Measurements from ENCODE around the gene FBXL5. TPM values are rescaled to one million over a fixed set of nuclear protein-coding genes. Genes with fewer than 3 reads are reported as not detected.

FBXL5 gene
- total and polyA plus RNA-seq, 5 donors from 2014 or later = 53.3 to 137 (median 124) TPM

GRCh38 chr4:15575966-15576365, 79.2 kb downstream of the FBXL5 start:
- no peaks in the 10 kb centered on the region for H3K27me3 ChIP-seq (ENCODE audit: control insufficient read depth, insufficient read depth, low read length)
- no peaks in the 10 kb centered on the region for H3K4me1 Mint-ChIP-seq
- peaks cover 24% of the 10 kb centered on the region for H3K36me3 Mint-ChIP-seq
- no peak overlapping the region for H3K27ac ChIP-seq (ENCODE audit: insufficient read depth, low read length, poor library complexity, severe bottlenecking)
- no peak overlapping the region for H3K4me3 ChIP-seq (ENCODE audit: low read depth, low read length)
- no peak for DNase-seq
- no peaks in the 10 kb centered on the region for H3K4me1 ChIP-seq (ENCODE audit: control insufficient read depth, insufficient read depth, low read length, poor library complexity, severe bottlenecking)
- no peaks in the 10 kb centered on the region for H3K9me3 ChIP-seq (ENCODE audit: control insufficient read depth in 2 of 2, low read length in 2 of 2)
- no peak overlapping the region for H3K4me3 Mint-ChIP-seq
- peaks cover 0 to 1% (median 0%) of the 10 kb centered on the region in 7 donors for H3K9me3 Mint-ChIP-seq
- no peaks in the 10 kb centered on the region for H3K36me3 ChIP-seq (ENCODE audit: control insufficient read depth, insufficient read depth, low read length)
- ATAC-seq (ENCODE audit: low read depth in 2 of 2) = no peak
- no peaks in the 10 kb centered on the region for H3K27me3 Mint-ChIP-seq
- H3K27ac Mint-ChIP-seq = no peak overlapping the region

GRCh38 chr4:15569746-15570145, 85.4 kb downstream of the FBXL5 start:
- no peak overlapping the region for H3K4me3 ChIP-seq (ENCODE audit: low read depth, low read length)
- no peaks in the 10 kb centered on the region for H3K9me3 ChIP-seq (ENCODE audit: control insufficient read depth in 2 of 2, low read length in 2 of 2)
- H3K27me3 ChIP-seq (ENCODE audit: control insufficient read depth, insufficient read depth, low read length) = no peaks in the 10 kb centered on the region
- H3K4me1 ChIP-seq (ENCODE audit: control insufficient read depth, insufficient read depth, low read length, poor library complexity, severe bottlenecking) = no peaks in the 10 kb centered on the region
- H3K36me3 Mint-ChIP-seq = peaks cover 45% of the 10 kb centered on the region
- ATAC-seq (ENCODE audit: low read depth in 2 of 2) (no peak), DNase-seq (no peak)
- H3K36me3 ChIP-seq (ENCODE audit: control insufficient read depth, insufficient read depth, low read length) = peaks cover 4% of the 10 kb centered on the region
- H3K4me3 Mint-ChIP-seq = no peak overlapping the region
- no peaks in the 10 kb centered on the region for H3K4me1 Mint-ChIP-seq
- no peak overlapping the region for H3K27ac ChIP-seq (ENCODE audit: insufficient read depth, low read length, poor library complexity, severe bottlenecking)
- H3K27me3 Mint-ChIP-seq = no peaks in the 10 kb centered on the region
- peaks cover 0 to 1% (median 0%) of the 10 kb centered on the region in 7 donors for H3K9me3 Mint-ChIP-seq
- no peak overlapping the region for H3K27ac Mint-ChIP-seq

- H3K36me3 ChIP-seq (ENCODE audit: control insufficient read depth, insufficient read depth, low read length) = peaks cover 5% of the 10 kb centered on the region
- no peaks in the 10 kb centered on the region for H3K4me1 Mint-ChIP-seq
Measured at GRCh38 chr4:15568821-15569220, 86.3 kb downstream of the FBXL5 start.

GRCh38 chr4:15563871-15564270, 91.3 kb downstream of the FBXL5 start:
- Mint-ChIP-seq H3K36me3 (peaks cover 41% of the 10 kb centered on the region), H3K9me3 (no peaks in the 10 kb centered on the region), H3K4me1 (no peaks in the 10 kb centered on the region), H3K4me3 (no peak overlapping the region), H3K27ac (no peak overlapping the region), H3K27me3 (no peaks in the 10 kb centered on the region)
- Histone ChIP-seq H3K9me3 (ENCODE audit: control insufficient read depth in 2 of 2, low read length in 2 of 2) (no peaks in the 10 kb centered on the region), H3K4me3 (ENCODE audit: low read depth, low read length) (no peak overlapping the region), H3K36me3 (ENCODE audit: control insufficient read depth, insufficient read depth, low read length) (peaks cover 3% of the 10 kb centered on the region), H3K4me1 (ENCODE audit: control insufficient read depth, insufficient read depth, low read length, poor library complexity, severe bottlenecking) (no peaks in the 10 kb centered on the region), H3K27ac (ENCODE audit: insufficient read depth, low read length, poor library complexity, severe bottlenecking) (no peak overlapping the region), H3K27me3 (ENCODE audit: control insufficient read depth, insufficient read depth, low read length) (no peaks in the 10 kb centered on the region)
- ATAC-seq (ENCODE audit: low read depth in 2 of 2) (no peak), DNase-seq (no peak)

More at GRCh38 chr4:15568821-15569220, 86.3 kb downstream of the FBXL5 start:
- Mint-ChIP-seq H3K27me3 (no peaks in the 10 kb centered on the region), H3K9me3 (no peaks in the 10 kb centered on the region), H3K4me3 (no peak overlapping the region), H3K36me3 (peaks cover 39% of the 10 kb centered on the region), H3K27ac (no peak overlapping the region)
- ATAC-seq (ENCODE audit: low read depth in 2 of 2) (no peak), DNase-seq (no peak)
- Histone ChIP-seq H3K27me3 (ENCODE audit: control insufficient read depth, insufficient read depth, low read length) (no peaks in the 10 kb centered on the region), H3K4me3 (ENCODE audit: low read depth, low read length) (no peak overlapping the region), H3K4me1 (ENCODE audit: control insufficient read depth, insufficient read depth, low read length, poor library complexity, severe bottlenecking) (no peaks in the 10 kb centered on the region), H3K9me3 (ENCODE audit: control insufficient read depth in 2 of 2, low read length in 2 of 2) (no peaks in the 10 kb centered on the region), H3K27ac (ENCODE audit: insufficient read depth, low read length, poor library complexity, severe bottlenecking) (no peak overlapping the region)

GRCh38 chr4:15562623-15563022, 92.5 kb downstream of the FBXL5 start:
- Histone ChIP-seq H3K4me3 (ENCODE audit: low read depth, low read length) (no peak overlapping the region), H3K4me1 (ENCODE audit: control insufficient read depth, insufficient read depth, low read length, poor library complexity, severe bottlenecking) (no peaks in the 10 kb centered on the region), H3K9me3 (ENCODE audit: control insufficient read depth in 2 of 2, low read length in 2 of 2) (no peaks in the 10 kb centered on the region), H3K27me3 (ENCODE audit: control insufficient read depth, insufficient read depth, low read length) (no peaks in the 10 kb centered on the region), H3K36me3 (ENCODE audit: control insufficient read depth, insufficient read depth, low read length) (peaks cover 3% of the 10 kb centered on the region), H3K27ac (ENCODE audit: insufficient read depth, low read length, poor library complexity, severe bottlenecking) (no peak overlapping the region)
- Mint-ChIP-seq H3K4me3 (no peak overlapping the region), H3K36me3 (peaks cover 34% of the 10 kb centered on the region), H3K9me3 (no peaks in the 10 kb centered on the region), H3K4me1 (no peaks in the 10 kb centered on the region), H3K27me3 (no peaks in the 10 kb centered on the region), H3K27ac (no peak overlapping the region)
- no peak for DNase-seq
- no peak for ATAC-seq (ENCODE audit: low read depth in 2 of 2)

- no peak for DNase-seq
- Mint-ChIP-seq H3K27me3 (no peaks in the 10 kb centered on the region), H3K9me3 (no peaks in the 10 kb centered on the region), H3K36me3 (peaks cover 29% of the 10 kb centered on the region), H3K4me1 (no peaks in the 10 kb centered on the region), H3K27ac (no peak overlapping the region), H3K4me3 (no peak overlapping the region)
- Histone ChIP-seq H3K4me1 (ENCODE audit: control insufficient read depth, insufficient read depth, low read length, poor library complexity, severe bottlenecking) (no peaks in the 10 kb centered on the region), H3K9me3 (ENCODE audit: control insufficient read depth in 2 of 2, low read length in 2 of 2) (no peaks in the 10 kb centered on the region), H3K36me3 (ENCODE audit: control insufficient read depth, insufficient read depth, low read length) (peaks cover 3% of the 10 kb centered on the region), H3K4me3 (ENCODE audit: low read depth, low read length) (no peak overlapping the region), H3K27me3 (ENCODE audit: control insufficient read depth, insufficient read depth, low read length) (no peaks in the 10 kb centered on the region), H3K27ac (ENCODE audit: insufficient read depth, low read length, poor library complexity, severe bottlenecking) (no peak overlapping the region)
- no peak for ATAC-seq (ENCODE audit: low read depth in 2 of 2)
Measured at GRCh38 chr4:15562114-15562513, 93.0 kb downstream of the FBXL5 start.

GRCh38 chr4:15558561-15558960, 96.6 kb downstream of the FBXL5 start:
- Mint-ChIP-seq H3K9me3 (no peaks in the 10 kb centered on the region), H3K27ac (no peak overlapping the region), H3K4me1 (no peaks in the 10 kb centered on the region), H3K27me3 (no peaks in the 10 kb centered on the region), H3K4me3 (no peak overlapping the region), H3K36me3 (peaks cover 14% of the 10 kb centered on the region)
- ATAC-seq (ENCODE audit: low read depth in 2 of 2) = no peak
- H3K4me3 ChIP-seq (ENCODE audit: low read depth, low read length) = no peak overlapping the region
- H3K4me1 ChIP-seq (ENCODE audit: control insufficient read depth, insufficient read depth, low read length, poor library complexity, severe bottlenecking) = no peaks in the 10 kb centered on the region
- DNase-seq = no peak
- no peaks in the 10 kb centered on the region for H3K27me3 ChIP-seq (ENCODE audit: control insufficient read depth, insufficient read depth, low read length)
- H3K36me3 ChIP-seq (ENCODE audit: control insufficient read depth, insufficient read depth, low read length) = no peaks in the 10 kb centered on the region
- H3K27ac ChIP-seq (ENCODE audit: insufficient read depth, low read length, poor library complexity, severe bottlenecking) = no peak overlapping the region
- H3K9me3 ChIP-seq (ENCODE audit: control insufficient read depth in 2 of 2, low read length in 2 of 2) = no peaks in the 10 kb centered on the region

GRCh38 chr4:15557786-15558550, 97.2 kb downstream of the FBXL5 start:
- Mint-ChIP-seq H3K9me3 (no peaks in the 10 kb centered on the region), H3K36me3 (peaks cover 8% of the 10 kb centered on the region), H3K27me3 (no peaks in the 10 kb centered on the region), H3K27ac (no peak overlapping the region), H3K4me1 (no peaks in the 10 kb centered on the region), H3K4me3 (no peak overlapping the region)
- Histone ChIP-seq H3K4me1 (ENCODE audit: control insufficient read depth, insufficient read depth, low read length, poor library complexity, severe bottlenecking) (no peaks in the 10 kb centered on the region), H3K4me3 (ENCODE audit: low read depth, low read length) (no peak overlapping the region), H3K36me3 (ENCODE audit: control insufficient read depth, insufficient read depth, low read length) (no peaks in the 10 kb centered on the region), H3K27me3 (ENCODE audit: control insufficient read depth, insufficient read depth, low read length) (no peaks in the 10 kb centered on the region), H3K9me3 (ENCODE audit: control insufficient read depth in 2 of 2, low read length in 2 of 2) (no peaks in the 10 kb centered on the region), H3K27ac (ENCODE audit: insufficient read depth, low read length, poor library complexity, severe bottlenecking) (no peak overlapping the region)
- no peak for DNase-seq
- ATAC-seq (ENCODE audit: low read depth in 2 of 2) = no peak
